Activated CD8-positive, alpha-beta T cell treated with anti-CD3 and anti-CD28 coated beads for 36 hours (primary cell): Measurements from ENCODE around the gene RAD51B. TPM values are rescaled to one million over a fixed set of nuclear protein-coding genes. Genes with fewer than 3 reads are reported as not detected.

Experiments used
- ATAC-seq: fragments of 200-7000 bp; cut with Tn5 transposase; one replicate; pipeline ENCODE4 v1.10.0; 2021; ENCODE audit warnings: mild to moderate bottlenecking, moderate library complexity
- CTCF ChIA-PET: fragments of 350-600 bp; sonication (Branson Sonifier 250); formaldehyde crosslinking; loops from one replicate; lab custom pipeline; 2021; ENCODE audit warnings: antibody characterized with exemption; lab: Charles Lee
- POLR2A ChIA-PET: fragments of 350-600 bp; sonication (Branson Sonifier 250); formaldehyde crosslinking; loops from one replicate; lab custom pipeline; 2021; ENCODE audit warnings: antibody characterized with exemption; lab: Charles Lee
- DNase-seq: peaks from one replicate; pipeline ENCODE4 v3.0.0-alpha.2; 2020
- H3K27ac Mint-ChIP-seq: one replicate; pipeline ENCODE4 v1.8.0; 2021; ENCODE audit warnings: mild to moderate bottlenecking, mixed read lengths
- H3K27me3 Mint-ChIP-seq: one replicate; pipeline ENCODE4 v1.8.0; 2021; ENCODE audit warnings: mixed read lengths
- H3K36me3 Mint-ChIP-seq: one replicate; pipeline ENCODE4 v1.8.0; 2021; ENCODE audit warnings: low read depth, mixed read lengths
- H3K4me1 Mint-ChIP-seq: one replicate; pipeline ENCODE4 v1.8.0; 2021; ENCODE audit warnings: low read depth, mixed read lengths
- H3K4me3 Mint-ChIP-seq: one replicate; pipeline ENCODE4 v1.8.0; 2021; ENCODE audit warnings: mild to moderate bottlenecking, moderate library complexity, mixed read lengths
- H3K9me3 Mint-ChIP-seq: one replicate; pipeline ENCODE4 v1.8.0; 2021; ENCODE audit warnings: mixed read lengths
- intact Hi-C: fragments of 100-400 bp; cut with micrococcal nuclease; formaldehyde crosslinking; loops from one replicate; pipeline ENCODE4 v1.10.0; 2022
- total RNA-seq, 2 experiments: library from RNA; stranded (reverse); gene quantifications; one replicate each; pipeline ENCODE4 v1.2.3, GENCODE V29; 2021
- TF ChIP-seq, protein P1 (sequence below): fragments of 200-600 bp; IDR thresholded peaks from one replicate; pipeline ENCODE4 v1.8.0; 2022; ENCODE audit warnings: antibody characterized with exemption, mild to moderate bottlenecking

The RAD51B gene
- total RNA-seq, 2 experiments from 2014 or later: 38.2 to 40.6 TPM

DNA sequence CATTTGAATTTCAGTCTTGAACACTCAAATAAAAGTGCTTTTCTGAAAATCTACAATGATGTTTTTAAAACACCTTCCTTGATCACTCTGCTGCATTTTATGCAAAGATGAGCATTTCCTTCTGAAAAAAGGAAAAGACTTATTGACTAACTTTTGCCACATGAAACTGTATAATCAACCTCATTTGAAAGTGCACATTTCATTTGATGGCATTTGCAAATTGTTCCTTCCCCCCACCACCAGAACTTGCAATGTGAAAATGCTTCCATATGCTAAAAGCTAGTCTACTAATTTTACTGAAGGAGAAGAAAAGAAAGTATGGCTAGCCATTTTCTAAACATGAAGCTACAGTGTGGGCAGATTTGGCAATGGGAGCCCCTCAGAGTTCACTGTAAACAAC lies 159.2 kb downstream of the RAD51B start:
- DNase-seq (no peak), ATAC-seq (no peak)
- ChIA-PET CTCF (no interaction called here), POLR2A (no interaction called here)
- Mint-ChIP-seq H3K27me3 (no peaks in the 10 kb centered on the region), H3K4me1 (peaks cover 7% of the 10 kb centered on the region), H3K9me3 (no peaks in the 10 kb centered on the region), H3K36me3 (no peaks in the 10 kb centered on the region), H3K27ac (no peak overlapping the region), H3K4me3 (no peak overlapping the region)
- TF ChIP-seq, protein P1, sequence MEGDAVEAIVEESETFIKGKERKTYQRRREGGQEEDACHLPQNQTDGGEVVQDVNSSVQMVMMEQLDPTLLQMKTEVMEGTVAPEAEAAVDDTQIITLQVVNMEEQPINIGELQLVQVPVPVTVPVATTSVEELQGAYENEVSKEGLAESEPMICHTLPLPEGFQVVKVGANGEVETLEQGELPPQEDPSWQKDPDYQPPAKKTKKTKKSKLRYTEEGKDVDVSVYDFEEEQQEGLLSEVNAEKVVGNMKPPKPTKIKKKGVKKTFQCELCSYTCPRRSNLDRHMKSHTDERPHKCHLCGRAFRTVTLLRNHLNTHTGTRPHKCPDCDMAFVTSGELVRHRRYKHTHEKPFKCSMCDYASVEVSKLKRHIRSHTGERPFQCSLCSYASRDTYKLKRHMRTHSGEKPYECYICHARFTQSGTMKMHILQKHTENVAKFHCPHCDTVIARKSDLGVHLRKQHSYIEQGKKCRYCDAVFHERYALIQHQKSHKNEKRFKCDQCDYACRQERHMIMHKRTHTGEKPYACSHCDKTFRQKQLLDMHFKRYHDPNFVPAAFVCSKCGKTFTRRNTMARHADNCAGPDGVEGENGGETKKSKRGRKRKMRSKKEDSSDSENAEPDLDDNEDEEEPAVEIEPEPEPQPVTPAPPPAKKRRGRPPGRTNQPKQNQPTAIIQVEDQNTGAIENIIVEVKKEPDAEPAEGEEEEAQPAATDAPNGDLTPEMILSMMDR: no peak
- intact Hi-C loops: no loop called here

DNA sequence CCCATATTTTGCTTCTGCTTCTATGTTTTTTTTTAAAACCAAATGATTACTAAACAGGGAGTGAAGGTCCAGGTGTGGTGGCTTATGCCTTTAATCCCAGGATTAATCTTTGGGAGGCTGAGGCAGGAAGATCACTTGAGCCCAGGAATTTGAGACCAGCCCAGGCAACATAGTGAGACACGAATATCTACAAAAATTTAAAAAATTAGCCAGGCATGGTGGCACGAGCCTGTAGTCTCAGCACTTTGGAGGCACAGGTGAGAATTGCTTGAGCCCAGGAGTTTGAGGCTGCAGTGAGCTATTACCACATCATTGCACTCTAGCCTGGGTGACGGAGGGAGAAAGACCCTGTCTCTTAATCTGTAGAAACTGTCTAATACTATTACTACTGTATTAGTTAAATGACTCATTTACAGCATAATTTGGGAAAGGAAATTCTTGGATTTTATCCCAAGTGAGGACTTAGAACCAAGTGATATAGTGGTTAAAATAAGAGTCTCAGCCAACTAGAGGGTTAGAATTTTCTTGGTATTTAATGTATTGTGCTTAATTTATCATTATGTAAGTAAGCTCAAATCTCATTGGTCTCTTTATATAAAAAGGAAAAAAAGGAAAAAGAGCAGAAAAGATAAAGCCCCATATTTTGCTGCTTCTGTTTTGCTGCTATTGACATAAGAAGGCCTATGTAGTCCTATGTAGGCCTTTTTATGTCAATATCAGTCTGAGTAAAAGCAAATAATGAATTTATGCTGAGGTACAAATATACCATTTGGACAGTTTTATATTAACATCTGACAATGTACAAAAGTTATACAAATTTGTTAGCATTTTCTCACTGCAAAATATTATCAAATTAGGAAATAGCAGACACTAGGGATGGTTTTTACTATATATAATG lies 163.4 kb downstream of the RAD51B start:
- H3K27me3 Mint-ChIP-seq: no peaks in the 10 kb centered on the region
- ATAC-seq (no peak), DNase-seq (no peak)
- peaks cover 2% of the 10 kb centered on the region for H3K36me3 Mint-ChIP-seq
- POLR2A ChIA-PET: interaction anchor here (0.6 kb wide), 1 partner anchor 1244 kb away, joined by 3 read pairs; no protein-coding TSS in a partner anchor
- TF ChIP-seq, protein P1: no peak
- H3K4me3 Mint-ChIP-seq: no peak overlapping the region
- intact Hi-C loops: no loop called here
- CTCF ChIA-PET: interaction anchor here (0.7 kb wide), 1 partner anchor 62 kb away, joined by 3 read pairs; no protein-coding TSS in a partner anchor
- H3K27ac Mint-ChIP-seq: no peak overlapping the region
- peaks cover 7% of the 10 kb centered on the region for H3K4me1 Mint-ChIP-seq
- H3K9me3 Mint-ChIP-seq: no peaks in the 10 kb centered on the region

DNA sequence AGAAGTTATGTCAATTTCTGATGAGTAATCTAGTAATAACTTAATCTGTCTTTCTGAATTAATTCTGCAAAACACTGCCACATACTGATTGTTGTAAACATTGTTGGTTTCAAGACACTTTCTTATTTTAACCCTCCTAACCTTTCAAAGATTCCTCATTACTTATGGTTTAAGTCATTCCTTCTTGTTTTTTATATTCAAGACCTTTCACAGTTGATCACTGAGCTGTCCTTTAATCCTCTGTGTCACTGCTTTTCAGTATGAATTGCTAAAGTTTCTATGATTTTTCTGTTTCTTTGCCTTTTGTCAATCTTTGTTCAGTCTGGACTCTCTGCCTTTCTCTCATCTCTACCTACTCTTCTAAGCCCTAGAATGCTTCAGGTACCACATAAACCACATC lies 164.7 kb downstream of the RAD51B start:
- no peak for ATAC-seq
- no peaks in the 10 kb centered on the region for H3K27me3 Mint-ChIP-seq
- peaks cover 2% of the 10 kb centered on the region for H3K36me3 Mint-ChIP-seq
- H3K4me3 Mint-ChIP-seq: no peak overlapping the region
- intact Hi-C loops: no loop called here
- no peaks in the 10 kb centered on the region for H3K9me3 Mint-ChIP-seq
- H3K4me1 Mint-ChIP-seq: no peaks in the 10 kb centered on the region
- POLR2A ChIA-PET: no interaction called here
- H3K27ac Mint-ChIP-seq: no peak overlapping the region
- CTCF ChIA-PET: no interaction called here
- no peak for DNase-seq
- TF ChIP-seq, protein P1: no peak

DNA sequence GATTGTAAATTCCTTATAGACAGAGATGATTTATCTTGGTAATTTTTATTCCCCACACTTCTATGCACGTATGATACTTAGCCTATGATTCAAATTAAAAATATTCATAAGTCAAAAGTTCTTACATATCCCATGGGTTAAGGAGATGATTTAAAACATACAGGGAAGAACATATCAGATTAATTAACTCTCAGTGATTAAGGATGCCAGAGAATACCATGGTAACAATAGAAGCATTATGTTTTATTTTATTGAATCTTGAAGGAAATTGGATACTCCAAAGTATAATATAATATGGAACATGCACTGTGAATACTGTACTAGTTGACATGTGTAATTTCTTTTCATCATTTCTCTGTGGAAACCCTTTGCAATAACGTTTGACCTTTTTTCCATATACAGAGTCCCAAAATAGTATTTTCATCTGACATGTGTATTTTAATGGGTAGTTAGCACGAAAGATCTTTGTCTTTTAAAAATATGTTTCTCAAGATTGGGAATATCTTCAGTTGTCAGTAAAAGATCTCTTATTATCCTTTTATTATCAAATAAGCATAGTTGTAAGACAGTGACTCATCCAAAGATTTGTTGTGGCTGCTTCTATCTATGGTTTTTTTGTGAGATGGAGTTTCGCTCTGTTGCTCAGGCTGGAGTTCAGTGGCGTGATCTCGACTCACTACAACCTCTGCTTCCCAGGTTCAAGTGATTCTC lies 166.7 kb downstream of the RAD51B start:
- Mint-ChIP-seq H3K27ac (no peak overlapping the region), H3K9me3 (no peaks in the 10 kb centered on the region)
- no peak for ATAC-seq

More for the DNA sequence above, 166.7 kb downstream of the RAD51B start:
- POLR2A ChIA-PET: no interaction called here
- intact Hi-C loops: no loop called here
- DNase-seq: no peak
- TF ChIP-seq, protein P1: no peak
- CTCF ChIA-PET: no interaction called here
- H3K4me1 Mint-ChIP-seq: no peaks in the 10 kb centered on the region
- no peak overlapping the region for H3K4me3 Mint-ChIP-seq
- no peaks in the 10 kb centered on the region for H3K27me3 Mint-ChIP-seq
- peaks cover 2% of the 10 kb centered on the region for H3K36me3 Mint-ChIP-seq
